Activated CD4-positive, alpha-beta T cell treated with anti-CD3 and anti-CD28 coated beads, Interleukin-2, Interleukin-4, amounts not matched to agents 100 ng/mL and 50 ng/mL, durations not matched to agents 16 hours and 8 hours (primary cell): ENCODE results near the gene GPR37.

ENCODE experiments used
- DNase-seq: peaks from one replicate; pipeline ENCODE4 v3.0.0-alpha.2; 2020; ENCODE audit warnings: low spot score

GPR37 gene

DNA sequence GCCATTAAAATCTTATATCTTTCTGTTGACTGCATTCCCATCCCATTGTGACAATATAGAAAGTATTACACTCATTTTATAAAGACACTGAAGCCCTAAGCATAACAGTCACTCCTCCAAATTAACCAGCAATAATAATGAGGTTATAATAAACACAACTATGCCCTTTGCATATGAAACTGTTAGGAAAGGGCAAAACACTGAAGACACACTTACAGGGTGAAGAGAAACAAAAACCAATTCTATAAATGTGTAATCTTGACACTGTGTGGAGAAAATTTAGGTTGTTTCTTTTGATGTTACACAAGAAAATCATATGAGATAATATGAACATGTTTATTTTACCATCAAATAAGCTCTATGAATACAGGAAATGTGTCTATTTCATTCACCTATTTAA is 14.0 kb upstream of the GPR37 start:
- no peak for DNase-seq

DNA sequence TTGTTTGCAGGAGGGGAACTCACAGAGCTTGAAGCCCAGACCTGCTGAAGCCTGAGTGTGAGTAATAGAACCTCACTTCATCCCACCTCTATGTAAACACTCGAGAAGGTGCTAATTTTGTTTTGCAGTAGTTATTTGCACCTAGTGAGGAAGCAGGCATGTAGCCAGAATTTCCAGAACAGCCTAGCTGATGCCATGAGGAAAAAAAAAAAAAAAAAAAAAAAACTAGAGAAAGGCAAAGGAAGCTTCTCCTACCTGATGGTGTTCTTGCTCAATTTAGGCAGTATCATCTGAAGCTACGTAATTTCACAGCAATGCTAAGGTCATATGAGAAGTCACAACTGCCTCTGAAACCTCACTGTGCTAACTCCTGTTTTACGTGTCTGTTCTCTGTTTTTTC is 13.6 kb upstream of the GPR37 start:
- no peak for DNase-seq

DNA sequence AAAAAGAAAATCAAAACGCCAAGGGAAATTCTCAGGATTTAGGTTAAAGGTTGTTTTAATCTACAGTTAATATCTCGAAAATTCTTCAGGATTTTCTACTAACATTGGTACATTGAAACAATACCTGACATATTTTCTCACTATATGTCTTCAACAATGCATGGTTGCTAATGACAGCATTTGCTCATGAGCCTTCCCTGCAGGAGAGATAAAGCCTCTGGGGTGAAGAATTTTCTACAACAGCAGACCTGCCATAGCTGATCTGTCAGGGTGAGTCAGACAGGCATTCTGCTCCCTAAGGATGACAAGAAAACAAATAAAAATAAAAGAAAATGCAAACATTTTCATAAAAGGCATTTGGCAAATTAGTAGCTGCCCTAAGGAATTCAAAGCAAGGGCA is 11.7 kb upstream of the GPR37 start:
- DNase-seq, result no peak

DNA sequence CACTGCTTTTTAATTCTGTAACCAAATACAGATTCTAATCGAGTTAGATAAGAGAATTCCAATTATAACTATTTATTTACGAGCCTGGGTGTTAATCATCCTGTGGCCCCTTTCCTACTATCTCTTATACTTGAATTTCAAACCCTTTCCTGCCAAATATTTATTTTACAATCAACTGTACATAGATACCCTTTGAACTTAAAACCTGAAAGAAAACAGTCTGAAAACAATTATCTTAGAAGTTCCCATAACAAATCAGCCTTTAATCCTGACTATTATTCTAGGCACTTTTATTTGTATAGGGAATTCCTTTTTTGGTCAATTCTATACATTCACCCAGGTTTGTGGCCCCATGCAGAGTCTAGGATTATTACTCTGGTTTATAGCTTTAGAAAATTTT is 10.6 kb upstream of the GPR37 start:
- no peak for DNase-seq

DNA sequence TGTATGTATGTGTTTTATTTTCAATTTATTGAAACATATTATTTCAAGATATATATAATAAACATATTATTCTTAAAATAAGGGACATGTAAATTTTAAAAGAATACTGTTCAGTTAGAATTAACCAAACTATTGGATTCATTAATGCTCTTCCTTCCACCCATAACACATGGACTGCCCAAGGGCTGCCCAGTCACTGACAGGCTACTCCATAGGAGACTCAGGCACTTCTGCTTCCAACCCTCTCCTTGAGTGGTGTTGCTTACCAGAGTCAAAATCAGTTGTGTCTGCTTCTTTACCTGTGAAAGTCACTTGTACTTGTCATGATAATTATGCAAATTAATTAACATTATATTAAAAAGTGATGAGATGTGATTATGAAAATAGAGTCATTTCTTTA is 9.8 kb upstream of the GPR37 start:
- no peak for DNase-seq

DNA sequence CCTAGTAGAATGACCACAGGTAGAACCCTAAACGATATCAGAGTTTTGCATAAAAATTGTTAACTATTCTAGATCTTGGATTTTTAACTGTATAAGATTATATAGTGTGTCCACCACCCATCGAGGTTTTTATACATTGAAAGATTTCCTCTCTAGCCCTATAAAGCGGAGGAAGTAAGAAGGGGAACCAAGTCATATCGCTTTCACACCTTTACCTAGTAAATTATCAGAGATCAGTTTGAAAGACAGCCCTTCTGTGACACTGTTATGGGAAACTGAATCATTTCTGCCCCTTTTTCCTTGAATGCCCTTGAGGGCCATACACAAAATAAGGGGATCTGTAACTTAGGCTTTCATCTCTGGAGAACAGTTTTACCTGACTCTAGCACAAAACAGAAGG is 8.3 kb upstream of the GPR37 start:
- no peak for DNase-seq

DNA sequence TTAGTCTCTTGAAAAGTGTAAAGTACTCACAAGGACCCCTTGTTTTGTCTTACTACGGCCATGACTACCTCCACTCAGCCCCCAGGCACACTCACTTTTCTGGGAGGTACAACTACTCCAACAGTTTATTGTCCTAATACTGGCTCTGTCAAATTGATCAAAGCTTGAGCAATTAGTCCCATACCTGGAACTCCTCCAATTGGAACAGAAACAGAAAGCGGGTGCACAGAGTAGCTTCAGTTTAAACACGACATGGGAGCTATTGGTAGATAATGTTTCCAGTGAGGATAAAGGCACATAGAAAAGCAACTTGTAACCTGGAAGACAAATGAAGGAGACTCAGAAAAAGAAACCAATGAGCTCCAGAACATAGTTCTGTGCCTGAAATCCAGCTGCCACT is 7.7 kb upstream of the GPR37 start:
- no peak for DNase-seq

DNA sequence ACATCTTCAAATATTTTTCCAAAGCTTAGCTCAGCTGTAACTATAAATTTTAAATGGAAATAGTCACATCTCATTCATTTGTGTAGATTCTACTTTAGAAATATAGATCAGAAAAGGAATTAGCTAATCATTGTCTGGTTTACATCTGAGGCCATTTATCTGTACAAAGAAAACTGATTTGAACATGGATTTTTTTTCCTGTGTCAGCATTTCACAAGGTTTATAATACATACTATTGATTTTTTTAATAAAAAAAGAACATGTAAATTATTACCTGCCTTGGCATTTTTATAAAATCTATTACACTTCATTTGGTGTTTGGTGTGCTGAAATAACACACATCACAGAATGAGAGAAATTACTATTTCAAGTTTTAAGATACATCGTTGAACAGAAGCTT is 3.5 kb upstream of the GPR37 start:
- DNase-seq, result no peak

DNA sequence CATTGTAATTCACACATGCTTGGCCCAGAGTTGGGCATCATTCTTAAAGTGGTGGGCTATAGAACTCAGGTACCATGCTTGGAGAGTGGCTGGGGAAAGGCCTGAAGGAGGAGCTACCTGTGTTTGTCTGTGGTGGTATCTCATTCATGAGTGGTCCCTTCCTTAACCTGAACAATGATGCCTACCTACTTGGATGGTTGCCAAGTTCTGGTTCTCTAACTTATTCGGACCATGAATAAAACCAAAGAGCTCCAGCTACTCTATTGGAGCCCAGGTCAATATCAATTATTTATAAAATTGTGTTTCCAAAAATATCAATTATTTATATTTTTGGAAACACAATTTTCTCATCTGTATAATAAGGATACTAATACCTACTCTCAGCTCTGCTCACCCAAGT is 2.9 kb upstream of the GPR37 start:
- DNase-seq, result no peak

DNA sequence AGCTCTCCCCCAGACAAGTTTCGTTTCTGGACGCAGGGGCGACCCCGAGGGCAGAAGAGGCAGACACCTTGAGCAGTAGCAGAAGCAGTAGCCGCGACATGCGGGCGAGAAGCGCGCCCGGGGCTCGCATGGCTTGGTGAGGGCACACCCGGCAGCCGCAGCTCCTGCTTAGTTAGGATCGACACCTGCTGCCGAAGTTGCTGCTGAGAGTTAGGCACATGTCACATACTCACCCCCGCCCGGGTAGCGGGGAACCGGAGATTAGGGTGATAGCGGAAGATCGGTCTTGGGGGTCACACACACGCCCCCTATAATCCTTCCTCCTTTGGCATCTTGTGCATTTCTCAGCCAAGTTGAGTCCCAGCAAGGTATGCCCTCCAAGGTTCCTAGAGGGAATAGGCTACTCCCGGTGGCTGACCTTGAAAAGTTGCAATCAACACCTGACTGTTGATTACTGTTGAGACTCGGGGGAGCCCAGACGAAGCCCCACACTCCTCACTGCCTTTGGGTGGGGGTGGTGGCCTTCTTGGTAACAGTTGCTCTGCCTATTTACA is 668 bp downstream of the GPR37 start:
- DNase-seq, result no peak

DNA sequence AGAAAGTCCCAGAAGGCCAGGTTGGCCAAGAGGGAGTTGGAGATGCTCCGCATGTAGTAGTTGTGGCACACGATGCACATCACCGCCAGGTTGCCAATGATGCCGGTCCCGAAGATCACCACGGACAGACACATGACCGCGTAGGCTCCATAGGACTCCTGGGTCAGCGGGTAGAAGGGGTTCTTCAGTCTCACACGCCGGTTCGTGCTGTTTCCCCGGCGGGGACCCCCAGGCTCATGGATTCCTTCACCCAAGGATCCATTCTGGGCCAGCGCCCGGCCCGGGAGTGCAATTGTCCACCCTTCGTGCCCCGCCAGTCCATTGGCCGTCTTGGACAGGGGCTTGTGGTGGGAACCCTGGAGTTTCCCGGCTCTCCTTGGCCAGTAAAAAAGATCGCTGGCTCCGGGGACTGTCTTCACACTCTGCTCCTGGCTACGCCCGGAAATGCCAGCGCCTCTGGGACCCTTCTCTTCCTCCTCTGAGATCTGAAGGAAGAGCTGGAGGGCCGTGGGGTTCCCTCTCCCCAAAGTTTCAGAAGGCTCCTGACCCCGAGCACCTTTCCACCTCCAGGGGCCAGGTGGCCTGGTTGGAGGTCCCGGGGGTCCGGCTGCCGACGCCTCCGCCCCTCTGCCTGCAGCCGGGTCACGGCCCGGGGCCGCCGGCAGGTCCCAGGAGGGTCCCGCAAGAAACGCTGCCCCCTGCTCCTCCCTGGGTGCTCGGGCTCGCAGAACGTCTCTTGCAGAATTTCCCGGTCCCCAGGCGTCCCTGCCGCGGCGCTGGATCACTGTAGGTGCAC is 1.3 kb downstream of the GPR37 start:
- DNase-seq, result no peak

DNA sequence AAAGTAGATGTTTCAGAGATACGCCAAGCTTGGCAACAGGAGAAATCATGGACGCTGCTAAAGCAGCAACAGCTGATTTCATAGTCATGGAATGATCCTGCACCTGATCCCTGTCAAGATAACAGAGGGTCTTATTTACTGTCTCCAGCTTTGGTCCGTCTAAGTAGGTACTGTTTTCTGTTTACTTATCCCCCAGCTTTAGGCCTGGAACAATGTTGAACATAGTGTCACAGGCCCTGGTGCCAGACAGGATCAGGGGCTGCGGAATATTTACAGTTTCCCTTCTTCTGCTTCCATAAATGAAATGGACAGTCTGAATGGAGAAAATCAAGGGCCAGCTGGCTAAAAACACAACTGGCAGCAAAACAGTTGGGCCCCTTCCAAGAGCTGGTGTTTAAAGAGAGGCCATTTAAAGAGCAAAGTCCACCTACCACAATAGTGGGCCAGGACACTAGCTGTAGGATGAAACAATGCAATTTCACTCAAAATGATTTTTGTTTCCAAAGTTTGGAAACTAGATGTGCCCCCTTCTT is 2.9 kb downstream of the GPR37 start:
- no peak for DNase-seq

DNA sequence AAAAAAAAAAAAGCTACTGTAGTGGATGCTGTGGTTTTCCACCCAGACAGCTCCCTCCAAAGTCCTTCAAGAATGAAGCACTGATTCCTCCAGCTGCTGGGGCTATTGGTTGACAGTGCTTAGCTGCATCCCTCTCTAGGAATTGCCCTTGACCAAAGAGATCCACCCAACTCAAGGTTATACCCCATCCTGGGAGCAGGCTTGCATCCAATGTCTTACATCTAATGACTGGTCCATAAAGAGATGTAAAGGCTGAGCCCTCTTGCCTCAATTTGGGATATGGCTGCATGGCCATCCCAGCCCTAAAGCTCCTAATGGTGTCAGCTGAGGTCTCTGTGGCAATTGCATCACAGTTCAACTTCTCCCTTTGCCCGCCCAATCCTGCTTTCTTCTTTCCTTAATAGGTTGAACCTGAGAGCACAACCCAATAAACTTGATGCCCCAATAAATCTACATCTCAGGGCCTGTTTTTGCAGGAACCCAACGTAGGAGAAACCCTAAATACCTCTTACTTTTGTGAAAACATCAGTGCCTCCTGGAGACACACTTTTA is 4.4 kb downstream of the GPR37 start:
- DNase-seq, result no peak

DNA sequence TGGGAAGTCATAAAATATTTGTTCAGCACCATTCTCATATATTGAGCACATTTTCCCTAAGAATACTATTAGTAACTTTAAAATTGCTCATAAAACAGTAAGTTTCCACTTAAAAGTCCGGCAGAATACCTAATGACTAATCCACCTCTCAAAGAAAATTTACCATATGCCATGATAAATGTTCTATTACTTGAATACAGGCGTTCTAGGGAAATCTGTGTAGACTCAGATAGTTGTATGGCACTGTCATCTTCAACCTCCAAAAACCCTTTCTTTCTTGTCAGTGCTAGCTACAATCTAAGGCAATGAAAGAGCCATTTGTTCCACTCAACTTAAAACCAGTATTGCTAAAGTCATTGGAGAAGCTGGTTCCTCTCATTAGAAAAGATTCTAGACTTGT is 7.3 kb downstream of the GPR37 start:
- no peak for DNase-seq

DNA sequence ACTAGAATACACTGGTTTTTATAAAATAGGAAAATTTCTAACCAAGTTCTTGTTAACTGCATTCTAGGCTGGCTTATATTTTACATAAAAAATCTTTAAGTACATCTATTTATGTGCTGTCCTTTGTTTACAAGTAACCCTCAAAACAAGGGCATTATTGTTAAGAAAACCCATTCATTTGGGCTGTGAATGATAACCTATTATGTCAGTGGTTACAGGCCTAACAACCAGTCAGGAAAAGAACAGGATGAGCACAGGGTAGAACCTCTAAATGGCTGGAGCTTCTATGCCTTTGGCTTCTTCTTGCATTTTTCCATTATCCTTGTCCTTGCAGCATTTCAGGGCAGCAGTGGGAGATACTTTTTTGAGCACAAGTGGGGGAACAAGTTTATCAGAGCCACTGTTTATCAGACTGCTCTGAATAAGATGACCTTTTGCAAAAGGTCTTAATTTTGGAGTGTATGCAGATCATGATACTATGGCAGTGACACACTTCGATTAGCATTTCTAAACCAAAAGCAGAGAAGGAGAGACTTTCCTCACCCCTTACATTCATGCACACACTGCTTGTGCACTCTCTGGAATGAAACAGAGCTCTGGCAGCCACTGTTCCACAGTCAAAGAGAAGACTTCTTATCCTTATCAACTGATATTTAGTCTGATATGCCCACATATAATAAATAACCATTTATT is 10.9 kb downstream of the GPR37 start:
- DNase-seq, result no peak

DNA sequence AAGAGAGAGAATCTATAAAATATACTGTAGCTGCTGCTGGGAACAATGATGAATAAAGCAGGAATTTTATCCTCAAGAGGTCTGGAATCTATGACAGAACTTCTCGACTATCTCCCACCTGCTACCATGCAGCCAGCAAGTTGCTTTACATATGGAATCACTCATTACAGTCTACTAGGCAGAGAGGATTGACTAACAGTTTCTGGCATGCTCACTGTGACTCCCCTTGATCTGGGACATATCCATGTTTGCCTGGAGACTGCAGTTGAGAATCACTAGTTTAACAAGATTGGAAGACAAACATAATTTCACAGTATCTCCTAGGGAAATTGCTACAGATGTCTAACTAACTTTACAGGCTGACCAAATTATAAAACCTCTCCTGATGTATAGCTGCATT is 13.3 kb downstream of the GPR37 start:
- no peak for DNase-seq

DNA sequence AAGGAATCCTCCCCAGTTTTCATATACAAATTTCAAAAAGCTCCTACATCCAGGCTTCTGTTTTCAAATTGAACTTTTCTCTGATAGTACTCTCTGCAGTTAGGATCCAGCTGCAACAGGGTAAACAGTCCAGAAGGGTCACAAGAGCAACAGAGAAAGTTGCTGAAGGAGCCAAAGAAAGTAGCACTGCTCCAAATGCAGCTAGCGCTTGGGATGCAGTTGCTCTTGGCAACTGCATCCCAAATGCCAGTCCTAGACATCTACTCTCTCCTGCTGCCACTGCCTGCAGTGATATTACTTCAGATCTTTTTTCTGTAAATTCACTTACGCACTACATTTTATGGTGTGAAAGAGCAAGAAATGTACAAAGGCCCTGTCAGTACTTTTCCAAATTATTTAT is 14.6 kb downstream of the GPR37 start:
- DNase-seq, result no peak

DNA sequence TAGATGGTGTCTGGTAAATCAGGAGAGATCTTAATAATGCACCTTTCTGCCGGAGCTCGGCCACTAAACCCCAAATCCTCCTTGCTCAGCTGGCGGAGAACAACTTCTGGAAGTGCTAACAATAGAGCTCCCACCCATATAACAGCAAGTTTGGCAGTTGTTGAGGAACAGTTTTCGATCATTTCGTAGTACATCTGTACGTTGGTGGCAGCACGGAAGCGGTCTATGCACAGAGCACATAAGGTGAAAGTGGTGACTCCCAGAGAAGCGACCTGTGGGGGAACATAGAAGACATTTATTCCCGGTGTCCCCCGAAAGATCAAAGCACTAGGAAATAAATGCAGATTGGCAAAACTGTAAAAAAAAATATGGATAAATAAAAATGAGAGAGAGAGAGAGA is 18.5 kb downstream of the GPR37 start:
- no peak for DNase-seq

DNA sequence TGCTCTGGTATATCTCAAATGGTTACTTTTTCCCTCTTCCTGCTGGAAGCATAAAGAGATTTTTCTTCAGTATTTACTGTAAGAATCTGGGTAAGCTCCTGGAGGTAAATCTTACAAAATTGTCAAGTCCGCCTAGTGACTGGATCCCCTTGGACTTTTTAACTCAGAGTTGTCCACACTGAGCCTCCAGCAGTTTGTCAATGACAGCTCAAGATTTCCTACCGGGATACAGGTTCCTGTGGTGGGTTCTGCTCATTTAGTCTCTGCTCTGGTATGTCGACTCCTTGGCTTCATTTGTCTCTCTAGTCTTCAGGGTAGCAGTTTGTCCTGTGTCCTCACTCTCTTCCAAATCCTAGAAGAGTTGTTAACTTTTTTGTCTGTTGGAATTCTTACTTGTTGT is 27.0 kb downstream of the GPR37 start:
- DNase-seq, result no peak

DNA sequence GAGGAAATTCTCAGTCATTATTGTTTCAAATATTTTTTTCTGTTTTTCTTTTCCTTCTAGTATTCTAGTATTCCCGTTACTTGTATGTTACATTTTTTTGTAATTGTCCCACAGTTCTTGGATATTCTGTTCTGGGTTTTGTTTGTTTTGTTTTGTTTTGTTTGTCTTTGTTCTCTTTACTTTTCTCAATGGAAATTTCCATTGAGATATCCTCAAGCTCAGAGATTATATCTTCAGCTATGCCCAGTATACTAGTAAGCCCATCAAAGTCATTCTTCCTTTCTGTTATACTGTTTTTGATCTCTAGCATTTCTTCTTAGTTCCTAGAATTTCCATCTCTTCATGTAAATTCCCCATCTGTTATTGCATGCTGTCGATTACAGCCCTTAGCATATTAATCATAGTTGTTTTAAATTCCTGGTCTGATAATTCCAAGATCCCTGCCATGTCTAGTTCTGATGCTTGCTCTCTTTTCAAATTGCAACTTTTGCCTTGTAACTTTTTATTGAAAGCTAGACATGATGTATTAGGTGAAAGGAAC is 27.8 kb downstream of the GPR37 start:
- DNase-seq, result no peak

DNA sequence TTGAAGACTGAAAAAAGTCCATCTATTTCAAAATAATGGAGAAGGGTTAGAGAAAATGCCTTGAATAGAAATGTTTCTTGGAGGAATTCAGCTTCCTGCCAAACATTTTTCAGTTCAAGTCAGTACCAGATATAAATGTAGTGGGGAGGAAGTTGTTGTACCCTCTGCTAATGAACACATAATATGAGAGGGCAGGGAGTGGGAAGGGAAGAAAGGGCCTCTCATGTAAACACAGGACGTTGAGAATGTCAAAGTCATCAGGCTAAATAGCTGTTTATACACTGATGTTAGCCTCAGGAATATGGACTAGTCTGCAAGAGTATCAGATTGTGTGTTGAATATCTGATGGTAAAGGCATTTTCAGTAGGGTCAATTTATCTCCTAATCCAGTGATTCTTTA is 37.0 kb downstream of the GPR37 start:
- DNase-seq, result no peak

DNA sequence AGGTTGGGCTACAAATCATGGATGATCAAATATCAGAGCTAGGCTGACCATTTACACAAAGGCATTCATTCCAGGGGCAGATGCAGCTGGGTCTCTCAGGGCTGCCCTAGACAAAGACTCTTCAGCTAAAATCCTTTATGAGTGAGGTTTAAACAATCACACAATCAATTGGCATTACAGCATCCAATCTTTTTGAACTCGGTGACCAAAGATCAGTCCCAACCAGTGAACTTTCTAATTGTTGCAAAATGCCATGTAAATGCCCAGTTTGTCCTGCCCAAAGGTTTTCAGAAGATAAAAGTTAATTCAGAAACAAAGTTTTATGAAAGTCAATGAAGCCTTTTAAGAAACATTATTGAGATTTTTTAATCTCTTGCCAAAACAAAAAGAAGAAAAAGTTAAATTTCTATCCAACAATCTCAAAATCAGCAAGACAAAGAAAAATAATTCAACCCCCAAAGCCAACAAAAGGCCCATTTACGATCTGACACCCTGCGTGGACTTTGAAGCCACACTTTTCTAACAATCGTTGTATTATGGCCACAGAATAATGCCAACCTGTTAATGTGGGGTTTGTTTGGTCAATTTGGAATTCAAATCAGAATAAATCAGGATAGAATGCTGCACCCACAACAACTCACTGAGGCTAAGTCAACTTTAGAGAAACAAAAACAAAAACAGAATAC is 40.9 kb downstream of the GPR37 start:
- no peak for DNase-seq
